CD4-positive, alpha-beta T cell (primary cell): ENCODE measurements around the gene MLIP. TPM values are rescaled to one million over a fixed set of nuclear protein-coding genes. Genes with fewer than 3 reads are reported as not detected.

Source experiments
- ATAC-seq: fragments of 200-7000 bp; cut with Tn5 transposase; one replicate; pipeline ENCODE4 v1.10.0; 2022; ENCODE audit warnings: mild to moderate bottlenecking; ENCODE audit not compliant: poor library complexity
- CTCF ChIA-PET: fragments of 350-600 bp; sonication (Branson Sonifier 250); formaldehyde crosslinking; loops from one replicate; lab custom pipeline; 2021; ENCODE audit warnings: antibody characterized with exemption, inconsistent platforms; lab: Charles Lee
- POLR2A ChIA-PET: fragments of 350-600 bp; sonication (Branson Sonifier 250); formaldehyde crosslinking; loops from one replicate; lab custom pipeline; 2021; ENCODE audit warnings: antibody characterized with exemption, inconsistent platforms; lab: Charles Lee
- DNase-seq, 14 experiments: peaks; one replicate each; pipeline ENCODE4 v3.0.0-alpha.2; 2013 to 2020; ENCODE audit warnings: mixed read lengths in 2 of 14
- H3K27ac ChIP-seq, 2 donors: one replicate each; pipeline versions ENCODE4 v1.5.1 to v1.7.0; 2013; ENCODE audit warnings: low read length in 2 of 2, low read depth in 1 of 2, mild to moderate bottlenecking in 1 of 2
- H3K27me3 ChIP-seq, 2 experiments: 1 replicate in 1 of 2; 2 replicates in 1 of 2; pipeline versions ENCODE4 v1.6.1 to v1.7.0; 2013; ENCODE audit warnings: low read length in 2 of 2, control low read depth in 1 of 2, mild to moderate bottlenecking in 1 of 2, moderate library complexity in 1 of 2; ENCODE audit not compliant: insufficient read depth in 2 of 2, control insufficient read depth in 1 of 2
- H3K36me3 ChIP-seq: one replicate; pipeline ENCODE4 v1.6.1; 2013; ENCODE audit warnings: low read length, control low read depth; ENCODE audit not compliant: insufficient read depth
- H3K4me1 ChIP-seq: one replicate; pipeline ENCODE4 v1.6.1; 2013; ENCODE audit warnings: low read length, control low read depth; ENCODE audit not compliant: insufficient read depth
- H3K4me3 ChIP-seq: one replicate; pipeline ENCODE4 v1.5.1; 2013; ENCODE audit warnings: mild to moderate bottlenecking, low read length, moderate library complexity
- H3K9me3 ChIP-seq, 2 experiments: 1 replicate in 1 of 2; 2 replicates in 1 of 2; pipeline versions ENCODE4 v1.6.1 to v1.7.0; 2013; ENCODE audit warnings: low read length in 2 of 2, mild to moderate bottlenecking in 2 of 2, control low read depth in 1 of 2, moderate library complexity in 1 of 2; ENCODE audit not compliant: control insufficient read depth in 1 of 2, insufficient read depth in 1 of 2
- H3K27ac Mint-ChIP-seq: one replicate; pipeline ENCODE4 v1.8.0; 2020; ENCODE audit warnings: mixed read lengths
- H3K27me3 Mint-ChIP-seq: one replicate; pipeline ENCODE4 v1.8.0; 2021; ENCODE audit warnings: mixed read lengths
- H3K36me3 Mint-ChIP-seq: one replicate; pipeline ENCODE4 v1.8.0; 2021; ENCODE audit warnings: low read depth, mixed read lengths
- H3K4me1 Mint-ChIP-seq: one replicate; pipeline ENCODE4 v1.8.0; 2021; ENCODE audit warnings: low read depth, mixed read lengths
- H3K4me3 Mint-ChIP-seq: one replicate; pipeline ENCODE4 v1.8.0; 2020; ENCODE audit warnings: mild to moderate bottlenecking, mixed read lengths
- H3K9me3 Mint-ChIP-seq: one replicate; pipeline ENCODE4 v1.8.0; 2020; ENCODE audit warnings: mixed read lengths
- intact Hi-C, 2 experiments: fragments of 100-400 bp; cut with DNase I in 1 of 2; cut with micrococcal nuclease in 1 of 2; formaldehyde crosslinking; loops; one replicate each; pipeline versions ENCODE4 v1.15.1 to v1.9.0; 2023 to 2025; cut with DNase I, micrococcal nuclease
- total RNA-seq, 174 experiments: library from RNA in 2 of 174; stranded (reverse) in 2 of 174; gene quantifications; one replicate each; pipeline ENCODE4 v1.2.3 and lab custom pipeline; 2021 to 2026
- TF ChIP-seq, protein P1 (sequence below): fragments of 200-600 bp; IDR thresholded peaks from one replicate; pipeline ENCODE4 v1.8.0; 2022; ENCODE audit warnings: antibody characterized with exemption, mild to moderate bottlenecking

The MLIP gene
- total RNA-seq, 2 experiments from 2014 or later, result not detected

DNA sequence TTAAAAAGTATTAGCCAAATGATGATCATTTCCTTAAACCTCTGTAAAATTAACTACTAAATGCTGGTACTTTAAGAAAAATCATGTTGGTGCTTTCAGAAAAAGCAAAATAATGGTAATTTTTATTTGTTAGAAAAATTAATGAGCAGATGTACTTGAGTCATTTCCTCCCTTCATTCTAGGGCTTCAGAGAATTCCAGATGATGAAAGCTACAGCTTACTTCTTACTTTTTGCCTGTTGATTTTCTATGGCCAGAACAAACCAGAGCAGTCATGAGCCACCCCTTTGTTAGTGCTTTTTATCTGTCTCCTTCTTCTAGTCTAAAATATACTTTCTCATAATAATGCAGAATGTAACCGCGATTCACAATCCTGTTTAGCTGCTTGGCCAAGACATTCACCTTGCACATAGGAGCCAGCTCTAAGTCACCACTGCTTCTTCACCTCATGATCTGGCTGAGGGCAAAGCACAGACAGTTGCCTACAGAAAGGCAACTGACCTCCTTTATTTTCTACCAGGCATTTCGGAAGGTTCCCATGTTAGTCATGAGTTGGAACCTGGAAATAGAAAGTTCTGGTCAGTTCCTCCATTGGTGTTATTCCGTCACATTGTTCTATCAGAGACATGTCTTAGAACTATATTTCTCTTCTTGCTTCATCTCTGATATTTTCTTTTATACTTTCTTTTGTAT lies 153.5 kb downstream of the MLIP start:
- Histone ChIP-seq H3K36me3 (no peaks in the 10 kb centered on the region), H3K4me1 (no peaks in the 10 kb centered on the region), H3K27ac (no peak overlapping the region), H3K27me3 (no peaks in the 10 kb centered on the region), H3K9me3 (no peaks in the 10 kb centered on the region), H3K4me3 (no peak overlapping the region)
- ATAC-seq (no peak), DNase-seq (no peak)
- ChIA-PET POLR2A (no interaction called here), CTCF (no interaction called here)
- H3K36me3 Mint-ChIP-seq, result no peaks in the 10 kb centered on the region
- H3K27ac Mint-ChIP-seq, result no peak overlapping the region
- TF ChIP-seq, protein P1, sequence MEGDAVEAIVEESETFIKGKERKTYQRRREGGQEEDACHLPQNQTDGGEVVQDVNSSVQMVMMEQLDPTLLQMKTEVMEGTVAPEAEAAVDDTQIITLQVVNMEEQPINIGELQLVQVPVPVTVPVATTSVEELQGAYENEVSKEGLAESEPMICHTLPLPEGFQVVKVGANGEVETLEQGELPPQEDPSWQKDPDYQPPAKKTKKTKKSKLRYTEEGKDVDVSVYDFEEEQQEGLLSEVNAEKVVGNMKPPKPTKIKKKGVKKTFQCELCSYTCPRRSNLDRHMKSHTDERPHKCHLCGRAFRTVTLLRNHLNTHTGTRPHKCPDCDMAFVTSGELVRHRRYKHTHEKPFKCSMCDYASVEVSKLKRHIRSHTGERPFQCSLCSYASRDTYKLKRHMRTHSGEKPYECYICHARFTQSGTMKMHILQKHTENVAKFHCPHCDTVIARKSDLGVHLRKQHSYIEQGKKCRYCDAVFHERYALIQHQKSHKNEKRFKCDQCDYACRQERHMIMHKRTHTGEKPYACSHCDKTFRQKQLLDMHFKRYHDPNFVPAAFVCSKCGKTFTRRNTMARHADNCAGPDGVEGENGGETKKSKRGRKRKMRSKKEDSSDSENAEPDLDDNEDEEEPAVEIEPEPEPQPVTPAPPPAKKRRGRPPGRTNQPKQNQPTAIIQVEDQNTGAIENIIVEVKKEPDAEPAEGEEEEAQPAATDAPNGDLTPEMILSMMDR, result no peak
- no peak overlapping the region for H3K4me3 Mint-ChIP-seq
- no peaks in the 10 kb centered on the region for H3K4me1 Mint-ChIP-seq
- H3K27me3 Mint-ChIP-seq, result peaks cover 5% of the 10 kb centered on the region
- H3K9me3 Mint-ChIP-seq, result peaks cover 4% of the 10 kb centered on the region
- intact Hi-C loops, result no loop called here

DNA sequence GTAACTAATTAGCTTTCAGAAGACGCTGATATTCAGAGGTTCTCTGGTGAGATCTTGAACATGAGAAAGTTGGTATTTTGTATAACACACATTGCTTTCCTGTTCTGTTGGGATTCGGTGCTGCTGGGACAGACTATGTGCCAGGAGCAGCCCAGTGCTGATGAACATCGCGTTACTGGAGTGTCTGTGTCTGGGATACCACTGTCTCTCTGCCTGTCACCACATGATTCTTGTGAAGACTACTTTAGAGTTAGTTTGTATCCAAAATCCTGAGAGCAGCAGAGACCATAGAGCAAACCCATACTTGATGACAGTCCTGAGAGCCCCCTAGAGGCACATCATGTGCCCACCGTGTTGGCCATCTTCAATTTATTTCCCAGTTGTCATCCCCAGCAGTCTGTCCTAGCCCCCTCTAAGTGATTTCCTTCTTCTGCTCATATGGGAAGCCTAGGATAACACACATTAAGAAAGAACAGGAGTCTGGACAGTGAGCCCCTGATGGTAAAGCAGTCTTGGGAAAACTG lies 155.2 kb downstream of the MLIP start:
- CTCF ChIA-PET, result no interaction called here
- intact Hi-C loops, result no loop called here
- H3K9me3 ChIP-seq, result no peaks in the 10 kb centered on the region

DNA sequence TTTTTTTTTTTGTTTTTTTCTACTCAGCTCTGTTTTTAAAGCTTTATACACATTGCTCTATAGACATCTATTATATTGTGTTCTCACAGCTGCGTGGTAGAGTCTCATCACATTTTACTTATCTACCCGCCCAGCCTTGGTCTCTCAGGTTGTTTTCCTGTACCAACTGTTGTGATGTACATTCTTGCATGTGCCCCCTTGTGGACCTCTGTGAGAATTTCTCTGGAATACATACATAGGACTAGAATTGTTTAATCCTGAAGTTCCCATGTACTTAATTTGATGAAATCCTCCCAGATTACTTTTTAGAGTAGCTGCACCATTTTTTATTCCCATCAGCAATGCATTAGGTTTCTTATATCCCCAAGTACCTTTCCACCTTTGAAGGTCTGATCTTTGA lies 156.6 kb downstream of the MLIP start:
- H3K4me1 ChIP-seq, result no peaks in the 10 kb centered on the region
- DNase-seq (no peak), ATAC-seq (no peak)
- ChIA-PET CTCF (no interaction called here), POLR2A (no interaction called here)
- H3K36me3 ChIP-seq, result no peaks in the 10 kb centered on the region
- H3K4me3 Mint-ChIP-seq, result no peak overlapping the region
- peaks cover 5% of the 10 kb centered on the region for H3K27me3 Mint-ChIP-seq
- H3K9me3 Mint-ChIP-seq, result peaks cover 4% of the 10 kb centered on the region
- H3K4me3 ChIP-seq, result no peak overlapping the region
- TF ChIP-seq, protein P1, result no peak
- intact Hi-C loops, result no loop called here
- H3K27ac ChIP-seq, result no peak overlapping the region
- no peaks in the 10 kb centered on the region for H3K27me3 ChIP-seq
- no peak overlapping the region for H3K27ac Mint-ChIP-seq
- no peaks in the 10 kb centered on the region for H3K4me1 Mint-ChIP-seq
- H3K36me3 Mint-ChIP-seq, result no peaks in the 10 kb centered on the region
- H3K9me3 ChIP-seq, result no peaks in the 10 kb centered on the region

More for the DNA sequence above, 155.2 kb downstream of the MLIP start:
- POLR2A ChIA-PET, result no interaction called here
- Histone ChIP-seq H3K27me3 (no peaks in the 10 kb centered on the region), H3K36me3 (no peaks in the 10 kb centered on the region), H3K27ac (no peak overlapping the region), H3K4me1 (no peaks in the 10 kb centered on the region), H3K4me3 (no peak overlapping the region)
- Mint-ChIP-seq H3K4me3 (no peak overlapping the region), H3K27ac (no peak overlapping the region), H3K36me3 (no peaks in the 10 kb centered on the region), H3K27me3 (peaks cover 5% of the 10 kb centered on the region), H3K4me1 (no peaks in the 10 kb centered on the region), H3K9me3 (peaks cover 4% of the 10 kb centered on the region)
- ATAC-seq (no peak), DNase-seq (no peak)
- TF ChIP-seq, protein P1, result no peak
